GM12878 (cell line): ENCODE measurements around the gene WWC2. TPM values are rescaled to one million over a fixed set of nuclear protein-coding genes. Genes with fewer than 3 reads are reported as not detected.

Source experiments
- ATAC-seq: fragments of 200-7000 bp; cut with Tn5 transposase; 3 replicates; pipeline ENCODE4 v1.9.1; 2020; ENCODE audit warnings: mild to moderate bottlenecking, moderate library complexity
- BruUV-seq: library from RNA; stranded (reverse); fragments of 400-500 nt; replicated peaks from 2 replicates; lab custom pipeline; 2021; lab: Mats Ljungman, UMichigan
- CTCF ChIA-PET: fragments of 300-600 bp; sonication (Branson Sonifier 250); formaldehyde crosslinking; extraction: SDS; loops from one replicate; lab custom pipeline; 2021; ENCODE audit warnings: inconsistent platforms; lab: Yijun Ruan, JAX
- POLR2A ChIA-PET: fragments of 350-600 bp; formaldehyde crosslinking; extraction: SDS; loops from one replicate; lab custom pipeline; 2021; ENCODE audit warnings: inconsistent platforms; lab: Charles Lee
- RAD21 ChIA-PET: fragments of 300-600 bp; sonication (Branson Sonifier 250); formaldehyde crosslinking; loops from one replicate; lab custom pipeline; 2023; ENCODE audit warnings: antibody characterized with exemption; ENCODE audit not compliant: unreplicated experiment; lab: Charles Lee
- SMC1A ChIA-PET: fragments of 300-600 bp; sonication (Branson Sonifier 250); formaldehyde crosslinking; loops from one replicate; lab custom pipeline; 2023; ENCODE audit not compliant: unreplicated experiment, uncharacterized antibody; lab: Charles Lee
- DNase-seq: peaks from one replicate; pipeline ENCODE4 v3.0.0-alpha.2; 2011; ENCODE audit warnings: low read depth, low spot score
- FAIRE-seq: peaks from 3 replicates; lab custom pipeline; 2011; peaks lifted over from hg19 to GRCh38; lab: Jason Lieb, UNC
- H2AFZ ChIP-seq: 2 replicates; pipeline ENCODE4 v1.6.0; 2011; ENCODE audit warnings: low read depth, low read length, control low read depth; ENCODE audit not compliant: control insufficient read depth
- H3K27ac ChIP-seq: 2 replicates; pipeline ENCODE4 v1.5.1; 2011; ENCODE audit warnings: control low read depth; ENCODE audit not compliant: control insufficient read depth, insufficient read depth
- H3K27me3 ChIP-seq, 2 experiments: replicated peaks in 1 of 2; 2 replicates each; pipeline versions ENCODE4 v1.6.0 to v1.6.1; 2011; ENCODE audit warnings: low read length in 1 of 2; ENCODE audit not compliant: control insufficient read depth in 2 of 2, insufficient read depth in 2 of 2
- H3K36me3 ChIP-seq, 2 experiments: 2 replicates each; pipeline ENCODE4 v1.5.1; 2011; ENCODE audit warnings: low read length in 1 of 2; ENCODE audit not compliant: control insufficient read depth in 2 of 2, insufficient read depth in 2 of 2
- H3K4me1 ChIP-seq: 2 replicates; pipeline ENCODE4 v1.6.1; 2011; ENCODE audit warnings: mild to moderate bottlenecking, low read length, moderate library complexity, mixed read lengths; ENCODE audit not compliant: control insufficient read depth, insufficient read depth
- H3K4me2 ChIP-seq: 2 replicates; pipeline ENCODE4 v1.6.0; 2011; ENCODE audit warnings: control low read depth; ENCODE audit not compliant: control insufficient read depth, insufficient read depth
- H3K4me3 ChIP-seq: fragments of 200-600 bp; sonication (generic); 2 replicates; pipeline ENCODE4 v1.5.1; 2016
- H3K79me2 ChIP-seq: 2 replicates; pipeline ENCODE4 v1.6.0; 2011; ENCODE audit warnings: low read length; ENCODE audit not compliant: control insufficient read depth, insufficient read depth
- H3K9ac ChIP-seq: 2 replicates; pipeline ENCODE4 v1.8.0; 2011; ENCODE audit warnings: low read length, control low read depth, mixed read lengths; ENCODE audit not compliant: control insufficient read depth, insufficient read depth
- H3K9me3 ChIP-seq: replicated peaks from 3 replicates; pipeline ENCODE4 v1.5.1; 2011; ENCODE audit warnings: mild to moderate bottlenecking, low read length; ENCODE audit not compliant: control insufficient read depth, insufficient read depth
- H4K20me1 ChIP-seq: 2 replicates; pipeline ENCODE4 v1.6.0; 2011; ENCODE audit not compliant: control insufficient read depth, insufficient read depth
- CHD4 ChIP-seq: fragments of 200-600 bp; sonication (generic); IDR thresholded peaks from 2 replicates; pipeline ENCODE4 v1.6.1; 2016; ENCODE audit warnings: mild to moderate bottlenecking
- CREB1 ChIP-seq: IDR thresholded peaks from 2 replicates; pipeline ENCODE4 v1.6.1; 2012; ENCODE audit warnings: low read depth, mild to moderate bottlenecking, inconsistent platforms
- CREM ChIP-seq: IDR thresholded peaks from 2 replicates; pipeline ENCODE4 v1.6.1; 2014; ENCODE audit warnings: antibody characterized with exemption, low read depth
- DPF2 ChIP-seq: fragments of 450-650 bp; IDR thresholded peaks from 2 replicates; pipeline ENCODE4 v1.6.1; 2017; ENCODE audit warnings: mild to moderate bottlenecking
- IRF4 ChIP-seq: IDR thresholded peaks from 2 replicates; pipeline ENCODE4 v1.6.1; 2011; ENCODE audit warnings: low read depth, low read length
- RB1 ChIP-seq: fragments of 450-650 bp; formaldehyde crosslinking; IDR thresholded peaks from 2 replicates; pipeline ENCODE4 v1.6.1; 2017; ENCODE audit warnings: mild to moderate bottlenecking, borderline replicate concordance
- RBBP5 ChIP-seq: fragments of 200-600 bp; sonication (generic); conservative IDR thresholded peaks from 2 replicates; pipeline ENCODE4 v1.6.1; 2016
- RCOR1 ChIP-seq: conservative IDR thresholded peaks from 2 replicates; pipeline ENCODE4 v1.6.1; 2012; ENCODE audit warnings: low read depth, low read length, improper control_type of control experiment
- SUZ12 ChIP-seq: fragments of 200-600 bp; sonication (generic); IDR thresholded peaks from one replicate; pipeline ENCODE4 v1.6.1; 2018; ENCODE audit warnings: antibody characterized with exemption, mild to moderate bottlenecking; ENCODE audit not compliant: unreplicated experiment
- WRNIP1 ChIP-seq: IDR thresholded peaks from 2 replicates; pipeline ENCODE4 v1.6.1; 2011; ENCODE audit warnings: low read depth, low read length, improper control_type of control experiment, borderline replicate concordance
- ZNF687 ChIP-seq: fragments of 450-650 bp; IDR thresholded peaks from 2 replicates; pipeline ENCODE4 v1.6.1; 2017; ENCODE audit warnings: mild to moderate bottlenecking, moderate library complexity
- WGBS: methylation state at CpG from one replicate; pipeline ENCODE4 v1.1.6; 2016; ENCODE audit warnings: low lambda C conversion rate; ENCODE audit not compliant: insufficient replicate concordance, insufficient coverage; ENCODE audit errors: missing lambda C conversion rate; 5-methylcytosine and 5-hydroxymethylcytosine counted together
- in situ Hi-C: fragments of 300-500 bp; cut with MboI; formaldehyde crosslinking; loops from 9 replicates; pipeline ENCODE4 v1.14.3; 2018; ENCODE audit warnings: mixed read lengths
- intact Hi-C: fragments of 100-400 bp; cut with micrococcal nuclease; formaldehyde crosslinking; loops from one replicate; pipeline ENCODE4 v1.14.2; 2022; ENCODE audit not compliant: unreplicated experiment
- polyA plus RNA-seq, 11 experiments: library from polyadenylated mRNA; depleted of rRNA in 4 of 11; unstranded in 6 of 11; stranded (reverse) in 5 of 11; fragments of >200 nt; fragmentation: Nextera tagmentation in 4 of 11; fragmentation: Illumina TruSeq in 1 of 11; extraction: Ambion mirVana in 4 of 11; extraction: Trizol in 1 of 11; gene quantifications; 1 replicate in 1 of 11; 2 replicates in 10 of 11; pipeline versions ENCODE4 v1.2.1 to v1.2.3, GENCODE V29; 2011 to 2016; ENCODE audit warnings: inconsistent platforms in 2 of 11, missing spikeins in 2 of 11, low read depth in 1 of 11
- total RNA-seq, 4 experiments: library from RNA; depleted of rRNA in 3 of 4; stranded (reverse); fragments of >200 nt in 3 of 4; fragmentation: Illumina TruSeq in 1 of 4; extraction: Trizol in 1 of 4; gene quantifications; 2 replicates each; pipeline versions ENCODE4 v1.2.1 to v1.2.3, GENCODE V29; 2013 to 2021

WWC2 gene
- total and polyA plus RNA-seq, 10 of the 15 experiments (the other 5 are each of a cell fraction or from before 2014, with no cell fraction given): 0.02 to 0.72 (median 0.06) TPM; not detected in 3

- no peak for TF ChIP-seq ZNF687
- TF ChIP-seq RB1: no peak
- no peak for TF ChIP-seq CREM
- TF ChIP-seq CREB1: no peak
- no peak for TF ChIP-seq WRNIP1
- no peak for TF ChIP-seq RCOR1
- TF ChIP-seq CHD4: no peak
Measured at GRCh38 chr4:183326853-183327252, 227.8 kb downstream of the WWC2 start (continued).

- Histone ChIP-seq H3K9me3 (no peaks in the 10 kb centered on the region; the same call in 2 of the 3 replicates), H3K36me3 (no peaks in the 10 kb centered on the region), H3K27ac (no peak overlapping the region), H3K9ac (no peak overlapping the region), H3K79me2 (no peaks in the 10 kb centered on the region), H3K4me2 (no peak overlapping the region), H3K27me3 (no peaks in the 10 kb centered on the region; a peak in 1 of 4 replicates), H3K4me1 (no peaks in the 10 kb centered on the region), H2AFZ (no peak overlapping the region), H4K20me1 (no peaks in the 10 kb centered on the region), H3K4me3 (no peak overlapping the region)
- DNase-seq (no peak), FAIRE-seq (no peak), ATAC-seq (no peak)
- no peak for TF ChIP-seq SUZ12
- TF ChIP-seq WRNIP1: no peak
- TF ChIP-seq IRF4: no peak
- no peak for TF ChIP-seq RBBP5
- no peak for TF ChIP-seq DPF2
- TF ChIP-seq CREB1: no peak
- ChIA-PET SMC1A (no interaction called here), CTCF (no interaction called here), POLR2A (no interaction called here), RAD21 (no interaction called here)
- BruUV-seq: no TSS peak
- 36% methylated on average over 7 of the region's 7 CpGs for WGBS
- in situ Hi-C loops: no loop called here
- intact Hi-C loops: no loop called here
Measured at GRCh38 chr4:183327827-183328226, 228.8 kb downstream of the WWC2 start.
